Psoas muscle (tissue), 8 donors: ENCODE measurements around the gene TULP4. TPM values are rescaled to one million over a fixed set of nuclear protein-coding genes. Genes with fewer than 3 reads are reported as not detected.

Experiments used
- ATAC-seq, 4 donors: fragments of 200-7000 bp; cut with Tn5 transposase; one replicate each; pipeline ENCODE4 v1.9.1; 2020; ENCODE audit warnings: moderate library complexity in 3 of 4, mild to moderate bottlenecking in 2 of 4
- DNase-seq, 2 donors: peaks; one replicate each; pipeline ENCODE4 v3.0.0-alpha.2; 2020
- H3K27ac ChIP-seq: fragments of 200-600 bp; one replicate; pipeline ENCODE4 v1.8.0; 2022
- H3K27me3 ChIP-seq, 3 donors: fragments of 200-600 bp in 1 of 3; one replicate each; pipeline versions ENCODE4 v1.6.1 to v1.8.0; 2013 to 2022; ENCODE audit warnings: low read length in 2 of 3, mild to moderate bottlenecking in 2 of 3, moderate library complexity in 1 of 3; ENCODE audit not compliant: insufficient read depth in 3 of 3
- H3K36me3 ChIP-seq, 2 donors: fragments of 200-600 bp in 1 of 2; one replicate each; pipeline versions ENCODE4 v1.6.1 to v1.8.0; 2013 to 2022; ENCODE audit warnings: low read depth in 1 of 2, mild to moderate bottlenecking in 1 of 2, moderate library complexity in 1 of 2; ENCODE audit not compliant: insufficient read depth in 1 of 2
- H3K4me1 ChIP-seq: fragments of 200-600 bp; one replicate; pipeline ENCODE4 v1.8.0; 2022
- H3K4me3 ChIP-seq: fragments of 200-600 bp; one replicate; pipeline ENCODE4 v1.8.0; 2022; ENCODE audit warnings: mild to moderate bottlenecking
- H3K9me3 ChIP-seq: fragments of 200-600 bp; one replicate; pipeline ENCODE4 v1.8.0; 2022
- CTCF ChIP-seq: fragments of 200-600 bp; IDR thresholded peaks from one replicate; pipeline ENCODE4 v1.8.0; 2022; ENCODE audit warnings: antibody characterized with exemption
- WGBS, 3 donors: extraction: QIAGEN DNeasy Blood & Tissue Kit; methylation state at CpG; one replicate each; pipeline versions ENCODE4 v1.1.6 to v1.1.7; 2013; 5-methylcytosine and 5-hydroxymethylcytosine counted together
- intact Hi-C, 2 donors: fragments of 100-400 bp; cut with DNase I; formaldehyde crosslinking; loops; one replicate each; pipeline versions ENCODE4 v1.11.0 to v1.14.2; 2022
- polyA plus RNA-seq, 3 donors: library from polyadenylated mRNA; stranded (reverse); fragments of 200-250 nt; gene quantifications; one replicate each; pipeline ENCODE4 v1.2.3, GENCODE V29; 2013
- total RNA-seq, 4 donors: library from RNA; stranded (reverse); fragmentation: NEBNext Ultra II Directional in 2 of 4; extraction: Animal tissue kit (Norgen Biotek cat#: 25700) in 2 of 4; gene quantifications; one replicate each; pipeline versions ENCODE4 v1.2.1 to v1.2.4, GENCODE V29; 2021 to 2023
- donor health status: healthy with polysubstance abuse.
- donor health status: DM: no; HTN: no; CAD: no; lungs with moderate emphysema.
- donor health status: Bipolar disorder and iron deficiency.
- donor health status: healthy.
- donor health status: DM: yes; HTN: yes; CAD: no.
- donor health status: DM: no; HTN: no; CAD: no.
- donor health status: DM: no; HTN: no; CAD: no.
- donor health status: DM: yes; HTN: yes; CAD: no.

The TULP4 gene
- total and polyA plus RNA-seq, 7 donors = 2.2 to 103 (median 63.2) TPM

GRCh38 chr6:158284876-158285655, 27.2 kb upstream of the TULP4 start:
- Histone ChIP-seq H3K4me1 (peaks cover 29% of the 10 kb centered on the region), H3K27me3 (no peaks in the 10 kb centered on the region), H3K4me3 (no peak overlapping the region), H3K27ac (no peak overlapping the region), H3K9me3 (no peaks in the 10 kb centered on the region), H3K36me3 (no peaks in the 10 kb centered on the region)
- TF ChIP-seq CTCF = no peak
- WGBS, 3 donors = 91 to 93% (median 91%) methylated on average over 6 of the region's 6 CpGs
- peak in 1 of 4 donors; percentile 24 for ATAC-seq
- DNase-seq = no peak
- intact Hi-C loops = no loop called here

GRCh38 chr6:158285656-158286021, 26.6 kb upstream of the TULP4 start:
- Histone ChIP-seq H3K9me3 (no peaks in the 10 kb centered on the region), H3K27me3 (no peaks in the 10 kb centered on the region), H3K4me1 (peaks cover 29% of the 10 kb centered on the region), H3K36me3 (no peaks in the 10 kb centered on the region), H3K4me3 (no peak overlapping the region), H3K27ac (no peak overlapping the region)
- ATAC-seq (peak in 1 of 4 donors; percentile 42), DNase-seq (no peak)
- TF ChIP-seq CTCF = no peak
- intact Hi-C loops = no loop called here
- 43 to 55% (median 44%) methylated on average over 5 of the region's 5 CpGs for WGBS, 3 donors

- 23 to 35% (median 24%) methylated on average over 1 of the region's 1 CpG for WGBS, 3 donors
- H3K36me3 ChIP-seq = no peaks in the 10 kb centered on the region
Observed at GRCh38 chr6:158286413-158286812, 25.9 kb upstream of the TULP4 start.

GRCh38 chr6:158287047-158287446, 25.2 kb upstream of the TULP4 start:
- no peak overlapping the region for H3K27ac ChIP-seq
- H3K4me3 ChIP-seq = no peak overlapping the region
- DNase-seq = no peak
- no peaks in the 10 kb centered on the region for H3K27me3 ChIP-seq
- ATAC-seq = no peak
- intact Hi-C loops = no loop called here
- H3K36me3 ChIP-seq = no peaks in the 10 kb centered on the region
- TF ChIP-seq CTCF = no peak
- 78 to 81% (median 81%) methylated on average over 4 of the region's 4 CpGs for WGBS, 3 donors
- H3K9me3 ChIP-seq = no peaks in the 10 kb centered on the region
- peaks cover 40% of the 10 kb centered on the region for H3K4me1 ChIP-seq

More at GRCh38 chr6:158286413-158286812, 25.9 kb upstream of the TULP4 start:
- no peak for DNase-seq
- TF ChIP-seq CTCF = no peak
- no peaks in the 10 kb centered on the region for H3K9me3 ChIP-seq
- intact Hi-C loops = no loop called here
- H3K27ac ChIP-seq = no peak overlapping the region
- peak in 3 of 4 donors; percentile 51 to 71 (median 52) for ATAC-seq
- H3K4me3 ChIP-seq = no peak overlapping the region
- peaks cover 36% of the 10 kb centered on the region for H3K4me1 ChIP-seq
- H3K27me3 ChIP-seq = no peaks in the 10 kb centered on the region

- Histone ChIP-seq H3K36me3 (no peaks in the 10 kb centered on the region), H3K4me1 (peaks cover 33% of the 10 kb centered on the region), H3K4me3 (no peak overlapping the region), H3K27ac (no peak overlapping the region), H3K27me3 (no peaks in the 10 kb centered on the region), H3K9me3 (no peaks in the 10 kb centered on the region)
- intact Hi-C loops = no loop called here
- no peak for TF ChIP-seq CTCF
- no peak for ATAC-seq
- WGBS, 3 donors = 96 to 100% (median 97%) methylated on average over 3 of the region's 3 CpGs
- DNase-seq = no peak
Observed at GRCh38 chr6:158290040-158290439, 22.2 kb upstream of the TULP4 start.
